GM12878 (cell line): ENCODE results near the gene SPAG16. TPM values are rescaled to one million over a fixed set of nuclear protein-coding genes. Genes with fewer than 3 reads are reported as not detected.

Experiments used
- ATAC-seq: fragments of 200-7000 bp; cut with Tn5 transposase; 3 replicates; pipeline ENCODE4 v1.9.1; 2020; ENCODE audit warnings: mild to moderate bottlenecking, moderate library complexity
- BruUV-seq: library from RNA; stranded (reverse); fragments of 400-500 nt; replicated peaks from 2 replicates; lab custom pipeline; 2021; lab: Mats Ljungman, UMichigan
- CTCF ChIA-PET: fragments of 300-600 bp; sonication (Branson Sonifier 250); formaldehyde crosslinking; extraction: SDS; loops from one replicate; lab custom pipeline; 2021; ENCODE audit warnings: inconsistent platforms; lab: Yijun Ruan, JAX
- POLR2A ChIA-PET: fragments of 350-600 bp; formaldehyde crosslinking; extraction: SDS; loops from one replicate; lab custom pipeline; 2021; ENCODE audit warnings: inconsistent platforms; lab: Charles Lee
- RAD21 ChIA-PET: fragments of 300-600 bp; sonication (Branson Sonifier 250); formaldehyde crosslinking; loops from one replicate; lab custom pipeline; 2023; ENCODE audit warnings: antibody characterized with exemption; ENCODE audit not compliant: unreplicated experiment; lab: Charles Lee
- SMC1A ChIA-PET: fragments of 300-600 bp; sonication (Branson Sonifier 250); formaldehyde crosslinking; loops from one replicate; lab custom pipeline; 2023; ENCODE audit not compliant: unreplicated experiment, uncharacterized antibody; lab: Charles Lee
- DNase-seq: peaks from one replicate; pipeline ENCODE4 v3.0.0-alpha.2; 2011; ENCODE audit warnings: low read depth, low spot score
- FAIRE-seq: peaks from 3 replicates; lab custom pipeline; 2011; peaks lifted over from hg19 to GRCh38; lab: Jason Lieb, UNC
- H2AFZ ChIP-seq: 2 replicates; pipeline ENCODE4 v1.6.0; 2011; ENCODE audit warnings: low read depth, low read length, control low read depth; ENCODE audit not compliant: control insufficient read depth
- H3K27ac ChIP-seq: 2 replicates; pipeline ENCODE4 v1.5.1; 2011; ENCODE audit warnings: control low read depth; ENCODE audit not compliant: control insufficient read depth, insufficient read depth
- H3K27me3 ChIP-seq, 2 experiments: replicated peaks in 1 of 2; 2 replicates each; pipeline versions ENCODE4 v1.6.0 to v1.6.1; 2011; ENCODE audit warnings: low read length in 1 of 2; ENCODE audit not compliant: control insufficient read depth in 2 of 2, insufficient read depth in 2 of 2
- H3K36me3 ChIP-seq, 2 experiments: 2 replicates each; pipeline ENCODE4 v1.5.1; 2011; ENCODE audit warnings: low read length in 1 of 2; ENCODE audit not compliant: control insufficient read depth in 2 of 2, insufficient read depth in 2 of 2
- H3K4me1 ChIP-seq: 2 replicates; pipeline ENCODE4 v1.6.1; 2011; ENCODE audit warnings: mild to moderate bottlenecking, low read length, moderate library complexity, mixed read lengths; ENCODE audit not compliant: control insufficient read depth, insufficient read depth
- H3K4me2 ChIP-seq: 2 replicates; pipeline ENCODE4 v1.6.0; 2011; ENCODE audit warnings: control low read depth; ENCODE audit not compliant: control insufficient read depth, insufficient read depth
- H3K4me3 ChIP-seq: fragments of 200-600 bp; sonication (generic); 2 replicates; pipeline ENCODE4 v1.5.1; 2016
- H3K79me2 ChIP-seq: 2 replicates; pipeline ENCODE4 v1.6.0; 2011; ENCODE audit warnings: low read length; ENCODE audit not compliant: control insufficient read depth, insufficient read depth
- H3K9ac ChIP-seq: 2 replicates; pipeline ENCODE4 v1.8.0; 2011; ENCODE audit warnings: low read length, control low read depth, mixed read lengths; ENCODE audit not compliant: control insufficient read depth, insufficient read depth
- H3K9me3 ChIP-seq: replicated peaks from 3 replicates; pipeline ENCODE4 v1.5.1; 2011; ENCODE audit warnings: mild to moderate bottlenecking, low read length; ENCODE audit not compliant: control insufficient read depth, insufficient read depth
- H4K20me1 ChIP-seq: 2 replicates; pipeline ENCODE4 v1.6.0; 2011; ENCODE audit not compliant: control insufficient read depth, insufficient read depth
- BHLHE40 ChIP-seq, 2 experiments: fragments of 450-650 bp in 1 of 2; IDR thresholded peaks; 2 replicates each; pipeline ENCODE4 v1.6.1; 2011 to 2017; ENCODE audit warnings: low read depth in 2 of 2, borderline replicate concordance in 1 of 2, improper control_type of control experiment in 1 of 2, low read length in 1 of 2, mild to moderate bottlenecking in 1 of 2
- FOXK2 ChIP-seq: fragments of 450-650 bp; IDR thresholded peaks from 2 replicates; pipeline ENCODE4 v1.6.1; 2017; ENCODE audit warnings: mild to moderate bottlenecking, moderate library complexity
- TARDBP ChIP-seq: IDR thresholded peaks from 2 replicates; pipeline ENCODE4 v1.6.1; 2016; ENCODE audit warnings: borderline replicate concordance
- TCF7 ChIP-seq: IDR thresholded peaks from 2 replicates; pipeline ENCODE4 v1.6.1; 2014; ENCODE audit warnings: antibody characterized with exemption, borderline replicate concordance
- WGBS: methylation state at CpG from one replicate; pipeline ENCODE4 v1.1.6; 2016; ENCODE audit warnings: low lambda C conversion rate; ENCODE audit not compliant: insufficient replicate concordance, insufficient coverage; ENCODE audit errors: missing lambda C conversion rate; 5-methylcytosine and 5-hydroxymethylcytosine counted together
- in situ Hi-C: fragments of 300-500 bp; cut with MboI; formaldehyde crosslinking; loops from 9 replicates; pipeline ENCODE4 v1.14.3; 2018; ENCODE audit warnings: mixed read lengths
- intact Hi-C: fragments of 100-400 bp; cut with micrococcal nuclease; formaldehyde crosslinking; loops from one replicate; pipeline ENCODE4 v1.14.2; 2022; ENCODE audit not compliant: unreplicated experiment
- microRNA-seq: library from miRNA; unstranded; fragments of <30 nt; microRNA quantifications from one replicate; pipeline ENCODE4, GENCODE V29; 2018
- polyA plus RNA-seq, 11 experiments: library from polyadenylated mRNA; depleted of rRNA in 4 of 11; unstranded in 6 of 11; stranded (reverse) in 5 of 11; fragments of >200 nt; fragmentation: Nextera tagmentation in 4 of 11; fragmentation: Illumina TruSeq in 1 of 11; extraction: Ambion mirVana in 4 of 11; extraction: Trizol in 1 of 11; gene quantifications; 1 replicate in 1 of 11; 2 replicates in 10 of 11; pipeline versions ENCODE4 v1.2.1 to v1.2.3, GENCODE V29; 2011 to 2016; ENCODE audit warnings: inconsistent platforms in 2 of 11, missing spikeins in 2 of 11, low read depth in 1 of 11
- small RNA-seq: library from RNA; depleted of rRNA; stranded (forward); fragments of <200 nt; gene quantifications from one replicate; pipeline ENCODE3, GENCODE V24; 2014
- total RNA-seq, 4 experiments: library from RNA; depleted of rRNA in 3 of 4; stranded (reverse); fragments of >200 nt in 3 of 4; fragmentation: Illumina TruSeq in 1 of 4; extraction: Trizol in 1 of 4; gene quantifications; 2 replicates each; pipeline versions ENCODE4 v1.2.1 to v1.2.3, GENCODE V29; 2013 to 2021
- TF ChIP-seq, protein P1 (sequence below): fragments of 450-650 bp; IDR thresholded peaks from 2 replicates; pipeline ENCODE4 v1.6.1; 2017; ENCODE audit warnings: mild to moderate bottlenecking, moderate library complexity
- TF ChIP-seq, protein P2 (sequence below): fragments of 450-650 bp; IDR thresholded peaks from 2 replicates; pipeline ENCODE4 v1.6.1; 2017; ENCODE audit warnings: antibody characterized with exemption, mild to moderate bottlenecking, moderate library complexity

Gene SPAG16
- total and polyA plus RNA-seq, 10 of the 15 experiments (the other 5 are each of a cell fraction or from before 2014, with no cell fraction given): 6.0 to 25.0 (median 15.2) TPM

DNA sequence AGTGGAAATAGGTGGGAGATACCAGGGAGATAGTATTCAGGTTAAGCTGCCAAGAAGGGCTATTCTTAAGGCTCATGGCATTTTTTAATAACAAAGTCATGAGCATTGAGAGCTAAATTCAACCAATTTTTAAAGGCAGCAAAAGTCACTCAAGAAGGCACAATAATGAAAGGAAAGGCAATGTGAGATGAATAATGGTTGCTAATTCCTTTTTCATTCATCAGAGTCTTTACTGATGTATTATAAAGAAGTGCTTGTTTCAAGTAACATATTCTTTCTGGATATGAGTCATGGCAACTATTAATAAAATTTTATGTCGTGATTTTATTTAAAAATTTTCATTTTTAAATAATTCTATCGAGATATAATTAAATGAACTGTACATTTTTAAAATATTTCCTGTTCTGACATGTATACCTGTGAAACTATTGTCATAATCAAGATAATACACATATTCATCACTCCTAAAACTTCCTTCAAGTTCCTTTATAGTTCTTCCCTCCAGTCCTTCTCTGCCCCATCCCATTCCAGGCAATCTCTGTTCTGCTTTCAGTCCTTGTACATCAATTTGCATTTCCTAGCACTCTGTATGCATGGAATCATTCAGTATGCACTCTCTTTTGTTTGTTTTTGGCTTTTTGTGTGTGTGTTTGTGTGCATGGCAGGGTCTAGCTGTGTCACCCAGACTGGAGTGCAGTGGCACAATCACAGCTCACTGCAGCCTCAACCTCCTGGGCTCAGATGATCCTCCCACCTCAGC is 1167.4 kb downstream of the SPAG16 start:
- Histone ChIP-seq H3K9me3 (no peaks in the 10 kb centered on the region), H3K4me1 (no peaks in the 10 kb centered on the region), H3K36me3 (no peaks in the 10 kb centered on the region), H3K4me3 (no peak overlapping the region), H3K79me2 (no peaks in the 10 kb centered on the region), H3K27ac (no peak overlapping the region), H4K20me1 (no peaks in the 10 kb centered on the region), H3K4me2 (no peak overlapping the region), H3K9ac (no peak overlapping the region), H3K27me3 (no peaks in the 10 kb centered on the region), H2AFZ (no peak overlapping the region)
- TF ChIP-seq BHLHE40 (IDR thresholded peaks at IDR 0.05; ENCODE audit: borderline replicate concordance in 1 of 2, low read depth in 2 of 2, low read length in 1 of 2): no peak
- TF ChIP-seq, protein P1, sequence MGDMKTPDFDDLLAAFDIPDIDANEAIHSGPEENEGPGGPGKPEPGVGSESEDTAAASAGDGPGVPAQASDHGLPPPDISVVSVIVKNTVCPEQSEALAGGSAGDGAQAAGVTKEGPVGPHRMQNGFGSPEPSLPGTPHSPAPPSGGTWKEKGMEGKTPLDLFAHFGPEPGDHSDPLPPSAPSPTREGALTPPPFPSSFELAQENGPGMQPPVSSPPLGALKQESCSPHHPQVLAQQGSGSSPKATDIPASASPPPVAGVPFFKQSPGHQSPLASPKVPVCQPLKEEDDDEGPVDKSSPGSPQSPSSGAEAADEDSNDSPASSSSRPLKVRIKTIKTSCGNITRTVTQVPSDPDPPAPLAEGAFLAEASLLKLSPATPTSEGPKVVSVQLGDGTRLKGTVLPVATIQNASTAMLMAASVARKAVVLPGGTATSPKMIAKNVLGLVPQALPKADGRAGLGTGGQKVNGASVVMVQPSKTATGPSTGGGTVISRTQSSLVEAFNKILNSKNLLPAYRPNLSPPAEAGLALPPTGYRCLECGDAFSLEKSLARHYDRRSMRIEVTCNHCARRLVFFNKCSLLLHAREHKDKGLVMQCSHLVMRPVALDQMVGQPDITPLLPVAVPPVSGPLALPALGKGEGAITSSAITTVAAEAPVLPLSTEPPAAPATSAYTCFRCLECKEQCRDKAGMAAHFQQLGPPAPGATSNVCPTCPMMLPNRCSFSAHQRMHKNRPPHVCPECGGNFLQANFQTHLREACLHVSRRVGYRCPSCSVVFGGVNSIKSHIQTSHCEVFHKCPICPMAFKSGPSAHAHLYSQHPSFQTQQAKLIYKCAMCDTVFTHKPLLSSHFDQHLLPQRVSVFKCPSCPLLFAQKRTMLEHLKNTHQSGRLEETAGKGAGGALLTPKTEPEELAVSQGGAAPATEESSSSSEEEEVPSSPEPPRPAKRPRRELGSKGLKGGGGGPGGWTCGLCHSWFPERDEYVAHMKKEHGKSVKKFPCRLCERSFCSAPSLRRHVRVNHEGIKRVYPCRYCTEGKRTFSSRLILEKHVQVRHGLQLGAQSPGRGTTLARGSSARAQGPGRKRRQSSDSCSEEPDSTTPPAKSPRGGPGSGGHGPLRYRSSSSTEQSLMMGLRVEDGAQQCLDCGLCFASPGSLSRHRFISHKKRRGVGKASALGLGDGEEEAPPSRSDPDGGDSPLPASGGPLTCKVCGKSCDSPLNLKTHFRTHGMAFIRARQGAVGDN: no peak
- TF ChIP-seq FOXK2: no peak
- TF ChIP-seq TARDBP: no peak
- TF ChIP-seq, protein P2, sequence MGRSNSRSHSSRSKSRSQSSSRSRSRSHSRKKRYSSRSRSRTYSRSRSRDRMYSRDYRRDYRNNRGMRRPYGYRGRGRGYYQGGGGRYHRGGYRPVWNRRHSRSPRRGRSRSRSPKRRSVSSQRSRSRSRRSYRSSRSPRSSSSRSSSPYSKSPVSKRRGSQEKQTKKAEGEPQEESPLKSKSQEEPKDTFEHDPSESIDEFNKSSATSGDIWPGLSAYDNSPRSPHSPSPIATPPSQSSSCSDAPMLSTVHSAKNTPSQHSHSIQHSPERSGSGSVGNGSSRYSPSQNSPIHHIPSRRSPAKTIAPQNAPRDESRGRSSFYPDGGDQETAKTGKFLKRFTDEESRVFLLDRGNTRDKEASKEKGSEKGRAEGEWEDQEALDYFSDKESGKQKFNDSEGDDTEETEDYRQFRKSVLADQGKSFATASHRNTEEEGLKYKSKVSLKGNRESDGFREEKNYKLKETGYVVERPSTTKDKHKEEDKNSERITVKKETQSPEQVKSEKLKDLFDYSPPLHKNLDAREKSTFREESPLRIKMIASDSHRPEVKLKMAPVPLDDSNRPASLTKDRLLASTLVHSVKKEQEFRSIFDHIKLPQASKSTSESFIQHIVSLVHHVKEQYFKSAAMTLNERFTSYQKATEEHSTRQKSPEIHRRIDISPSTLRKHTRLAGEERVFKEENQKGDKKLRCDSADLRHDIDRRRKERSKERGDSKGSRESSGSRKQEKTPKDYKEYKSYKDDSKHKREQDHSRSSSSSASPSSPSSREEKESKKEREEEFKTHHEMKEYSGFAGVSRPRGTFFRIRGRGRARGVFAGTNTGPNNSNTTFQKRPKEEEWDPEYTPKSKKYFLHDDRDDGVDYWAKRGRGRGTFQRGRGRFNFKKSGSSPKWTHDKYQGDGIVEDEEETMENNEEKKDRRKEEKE: no peak
- TF ChIP-seq TCF7: no peak
- in situ Hi-C loops (no loop called here), intact Hi-C loops (no loop called here)
- no peak for DNase-seq
- ATAC-seq: no peak
- ChIA-PET RAD21 (no interaction called here), CTCF (no interaction called here), POLR2A (no interaction called here), SMC1A (interaction anchor here (0.6 kb wide), 1 partner anchor 269 kb away, joined by 3 read pairs; no protein-coding TSS in a partner anchor)
- WGBS: 0% methylated on average over 2 of the region's 2 CpGs
- FAIRE-seq: no peak
- BruUV-seq: no TSS peak

Small RNA genes lying within 50 kb of the gene (microRNA-seq; reads per million reads assigned to microRNA genes)
- not detected for gene MIR4438

Small RNA genes lying within 50 kb of the gene (small RNA-seq; reads per million reads assigned to genes)
- gene MIR4438: not detected

Other genes with a start within 250 kb of the SPAG16 start
- 157 and 194 TPM in 2 replicates for gene IKZF2, start 132.9 kb upstream of the SPAG16 start, total RNA-seq (2014; rRNA removed)
- 171 and 187 TPM in 2 replicates for gene IKZF2, start 132.9 kb upstream of the SPAG16 start, total RNA-seq (2014; rRNA removed; fragmentation: Illumina TruSeq; extraction: Trizol)
- 144 and 145 TPM in 2 replicates for gene IKZF2, start 132.9 kb upstream of the SPAG16 start, total RNA-seq (2021)
- 266 and 327 TPM in 2 replicates for gene IKZF2, start 132.9 kb upstream of the SPAG16 start, polyA plus RNA-seq (2011; rRNA removed)
- gene IKZF2, start 132.9 kb upstream of the SPAG16 start, polyA plus RNA-seq (2014; fragmentation: Illumina TruSeq; extraction: Trizol): 113 and 137 TPM in 2 replicates
- gene IKZF2, start 132.9 kb upstream of the SPAG16 start, polyA plus RNA-seq (2014; fragmentation: Nextera tagmentation; extraction: Ambion mirVana): 10 to 100 TPM; 15.2 to 22.5 TPM
- 57.9 and 61.3 TPM in 2 replicates for gene IKZF2, start 132.9 kb upstream of the SPAG16 start, polyA plus RNA-seq (2014; rRNA removed)
- gene IKZF2, start 132.9 kb upstream of the SPAG16 start, polyA plus RNA-seq (2016; fragmentation: Nextera tagmentation; extraction: Ambion mirVana): 10 to 100 TPM; 32.9 to 34.9 TPM